Natural killer cell (primary cell): ENCODE measurements around the gene RIMBP2. TPM values are rescaled to one million over a fixed set of nuclear protein-coding genes. Genes with fewer than 3 reads are reported as not detected.

Source experiments
- ATAC-seq, 3 donors: fragments of 150-1000 bp in 2 of 3; fragments of 200-7000 bp in 1 of 3; cut with Tn5 transposase; 1 replicate in 1 of 3; 2 replicates in 2 of 3; pipeline ENCODE4 v1.10.0; 2021; ENCODE audit warnings: mild to moderate bottlenecking in 2 of 3, moderate library complexity in 2 of 3
- DNase-seq, 2 donors: peaks; one replicate each; pipeline versions ENCODE4 v3.0.0 to v3.0.0-alpha.2; 2013 to 2021; ENCODE audit warnings: mixed read lengths in 1 of 2
- H3K27ac ChIP-seq: one replicate; pipeline ENCODE4 v1.5.1; 2013; ENCODE audit warnings: mild to moderate bottlenecking, low read length
- H3K27me3 ChIP-seq: one replicate; pipeline ENCODE4 v1.6.1; 2013; ENCODE audit warnings: low read length; ENCODE audit not compliant: control insufficient read depth, insufficient read depth
- H3K36me3 ChIP-seq: one replicate; pipeline ENCODE4 v1.6.1; 2013; ENCODE audit warnings: low read length; ENCODE audit not compliant: control insufficient read depth, insufficient read depth
- H3K4me1 ChIP-seq: one replicate; pipeline ENCODE4 v1.6.1; 2013; ENCODE audit warnings: low read length; ENCODE audit not compliant: control insufficient read depth, insufficient read depth
- H3K4me3 ChIP-seq: one replicate; pipeline ENCODE4 v1.5.1; 2013; ENCODE audit warnings: low read length
- H3K9me3 ChIP-seq: one replicate; pipeline ENCODE4 v1.6.1; 2013; ENCODE audit warnings: low read length; ENCODE audit not compliant: control insufficient read depth, insufficient read depth
- H3K27ac Mint-ChIP-seq, 2 donors: one replicate each; pipeline ENCODE4 v1.8.0; 2022; ENCODE audit warnings: mild to moderate bottlenecking in 2 of 2, mixed read lengths in 2 of 2, moderate library complexity in 1 of 2
- H3K27me3 Mint-ChIP-seq, 2 donors: one replicate each; pipeline ENCODE4 v1.8.0; 2022; ENCODE audit warnings: low read depth in 2 of 2, mixed read lengths in 2 of 2
- H3K36me3 Mint-ChIP-seq: one replicate; pipeline ENCODE4 v1.8.0; 2022; ENCODE audit warnings: mixed read lengths
- H3K4me1 Mint-ChIP-seq, 2 donors: one replicate each; pipeline ENCODE4 v1.8.0; 2022; ENCODE audit warnings: mixed read lengths in 2 of 2
- H3K4me3 Mint-ChIP-seq: one replicate; pipeline ENCODE4 v1.8.0; 2022; ENCODE audit warnings: mild to moderate bottlenecking, moderate library complexity, mixed read lengths
- H3K9me3 Mint-ChIP-seq, 2 donors: one replicate each; pipeline ENCODE4 v1.8.0; 2022; ENCODE audit warnings: mixed read lengths in 2 of 2
- WGBS: methylation state at CpG from one replicate; pipeline ENCODE4 v1.1.7; 2013; ENCODE audit warnings: missing lambda C conversion rate; ENCODE audit not compliant: insufficient coverage; 5-methylcytosine and 5-hydroxymethylcytosine counted together
- intact Hi-C: fragments of 100-400 bp; cut with micrococcal nuclease; formaldehyde crosslinking; loops from one replicate; pipeline ENCODE4 v1.14.2; 2022
- total RNA-seq, 4 donors: library from RNA; stranded (reverse); fragments of 120-200 nt in 1 of 4; gene quantifications; one replicate each; pipeline versions ENCODE4 v1.2.3 to v1.2.4, GENCODE V29; 2013 to 2022
- TF ChIP-seq, protein P1 (sequence below): fragments of 200-600 bp; IDR thresholded peaks from one replicate; pipeline ENCODE4 v1.8.0; 2022; ENCODE audit warnings: antibody characterized with exemption

Gene RIMBP2
- total RNA-seq, 3 donors from 2014 or later (not counting 1 experiment from before 2014, with no cell fraction given): not detected

DNA sequence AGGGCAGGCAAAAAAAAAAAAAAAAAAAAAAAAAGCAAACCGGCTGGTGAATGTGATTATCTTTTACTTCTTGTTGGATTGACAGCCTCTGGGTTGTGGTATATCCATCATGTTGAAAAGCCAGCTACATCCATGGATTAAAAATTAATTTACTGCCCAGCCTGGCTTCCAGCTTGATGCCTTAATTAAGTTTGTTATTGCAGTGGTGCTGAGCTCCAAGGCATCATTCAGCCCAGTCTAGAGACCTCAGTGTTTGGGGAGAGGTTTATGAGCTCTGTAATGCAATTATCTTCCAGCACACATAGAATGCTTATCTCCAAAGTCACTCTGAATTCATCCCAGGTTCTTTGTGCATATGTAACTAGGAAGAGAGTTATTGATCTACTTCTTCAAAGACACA lies 114.8 kb downstream of the RIMBP2 start:
- intact Hi-C loops: no loop called here
- 83% methylated on average over 1 of the region's 1 CpG for WGBS

DNA sequence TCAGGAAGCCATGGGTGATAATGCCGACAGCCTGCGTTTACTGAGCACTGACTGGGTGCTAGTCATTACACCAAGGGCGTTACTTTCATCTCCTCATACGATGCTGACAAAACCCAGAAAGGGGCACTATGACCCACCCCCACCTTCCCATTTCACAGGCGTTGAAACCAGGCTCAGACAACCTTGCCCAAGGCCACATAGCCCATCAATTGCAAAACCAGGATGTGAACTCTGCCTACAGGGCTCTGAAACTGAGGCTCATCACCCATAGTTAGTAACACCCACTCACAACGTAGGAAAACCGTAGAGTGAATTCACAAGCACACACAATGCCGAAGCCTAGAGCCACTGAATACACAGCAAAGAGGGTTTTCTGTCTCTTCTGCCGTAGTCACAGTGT lies 119.9 kb downstream of the RIMBP2 start:
- H3K27me3 Mint-ChIP-seq: no peaks in the 10 kb centered on the region
- ATAC-seq (no peak), DNase-seq (no peak)
- intact Hi-C loops: no loop called here
- no peaks in the 10 kb centered on the region for H3K36me3 Mint-ChIP-seq
- Histone ChIP-seq H3K4me3 (no peak overlapping the region), H3K27ac (no peak overlapping the region), H3K9me3 (no peaks in the 10 kb centered on the region), H3K4me1 (no peaks in the 10 kb centered on the region), H3K27me3 (no peaks in the 10 kb centered on the region), H3K36me3 (no peaks in the 10 kb centered on the region)
- no peaks in the 10 kb centered on the region for H3K4me1 Mint-ChIP-seq
- H3K27ac Mint-ChIP-seq: no peak overlapping the region
- no peak overlapping the region for H3K4me3 Mint-ChIP-seq
- TF ChIP-seq, protein P1, sequence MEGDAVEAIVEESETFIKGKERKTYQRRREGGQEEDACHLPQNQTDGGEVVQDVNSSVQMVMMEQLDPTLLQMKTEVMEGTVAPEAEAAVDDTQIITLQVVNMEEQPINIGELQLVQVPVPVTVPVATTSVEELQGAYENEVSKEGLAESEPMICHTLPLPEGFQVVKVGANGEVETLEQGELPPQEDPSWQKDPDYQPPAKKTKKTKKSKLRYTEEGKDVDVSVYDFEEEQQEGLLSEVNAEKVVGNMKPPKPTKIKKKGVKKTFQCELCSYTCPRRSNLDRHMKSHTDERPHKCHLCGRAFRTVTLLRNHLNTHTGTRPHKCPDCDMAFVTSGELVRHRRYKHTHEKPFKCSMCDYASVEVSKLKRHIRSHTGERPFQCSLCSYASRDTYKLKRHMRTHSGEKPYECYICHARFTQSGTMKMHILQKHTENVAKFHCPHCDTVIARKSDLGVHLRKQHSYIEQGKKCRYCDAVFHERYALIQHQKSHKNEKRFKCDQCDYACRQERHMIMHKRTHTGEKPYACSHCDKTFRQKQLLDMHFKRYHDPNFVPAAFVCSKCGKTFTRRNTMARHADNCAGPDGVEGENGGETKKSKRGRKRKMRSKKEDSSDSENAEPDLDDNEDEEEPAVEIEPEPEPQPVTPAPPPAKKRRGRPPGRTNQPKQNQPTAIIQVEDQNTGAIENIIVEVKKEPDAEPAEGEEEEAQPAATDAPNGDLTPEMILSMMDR: no peak
- peaks cover 4 to 8% of the 10 kb centered on the region in 2 donors for H3K9me3 Mint-ChIP-seq
- WGBS: 67% methylated on average over 9 of the region's 9 CpGs

More for the DNA sequence above, 114.8 kb downstream of the RIMBP2 start:
- Mint-ChIP-seq H3K4me1 (no peaks in the 10 kb centered on the region), H3K9me3 (peaks cover 4 to 8% of the 10 kb centered on the region in 2 donors), H3K36me3 (no peaks in the 10 kb centered on the region), H3K27ac (no peak overlapping the region), H3K4me3 (no peak overlapping the region), H3K27me3 (no peaks in the 10 kb centered on the region)
- no peaks in the 10 kb centered on the region for H3K27me3 ChIP-seq
- no peaks in the 10 kb centered on the region for H3K4me1 ChIP-seq
- no peaks in the 10 kb centered on the region for H3K36me3 ChIP-seq
- no peaks in the 10 kb centered on the region for H3K9me3 ChIP-seq
- no peak overlapping the region for H3K4me3 ChIP-seq
- DNase-seq: no peak
- no peak for ATAC-seq
- TF ChIP-seq, protein P1: no peak
- H3K27ac ChIP-seq: no peak overlapping the region

DNA sequence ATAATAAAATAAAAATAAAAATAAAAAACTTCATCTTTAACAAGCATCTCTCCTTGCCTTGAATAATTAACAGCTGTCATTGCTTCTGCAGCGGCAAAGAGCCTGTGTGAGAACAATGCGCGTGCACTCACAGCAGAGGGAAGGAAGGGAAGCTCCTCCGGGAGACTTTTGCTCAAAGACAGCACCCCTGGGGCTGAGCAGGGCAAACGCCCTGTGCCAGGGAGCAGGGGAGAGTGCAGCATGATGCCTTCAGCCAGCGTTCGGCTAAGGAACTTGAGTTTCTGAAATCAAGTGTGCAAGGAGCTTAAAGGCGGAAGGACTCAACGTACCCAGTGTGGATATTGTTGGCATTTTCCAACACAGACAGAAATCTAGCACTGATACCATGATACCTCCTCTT lies 120.5 kb downstream of the RIMBP2 start:
- H3K27me3 ChIP-seq: no peaks in the 10 kb centered on the region
- no peak overlapping the region for H3K27ac Mint-ChIP-seq
- H3K9me3 Mint-ChIP-seq: peaks cover 4 to 8% of the 10 kb centered on the region in 2 donors
- H3K4me1 ChIP-seq: no peaks in the 10 kb centered on the region
- H3K27ac ChIP-seq: no peak overlapping the region
- WGBS: 87% methylated on average over 9 of the region's 9 CpGs
- no peaks in the 10 kb centered on the region for H3K4me1 Mint-ChIP-seq
- H3K4me3 ChIP-seq: no peak overlapping the region
- TF ChIP-seq, protein P1: no peak
- no peaks in the 10 kb centered on the region for H3K36me3 ChIP-seq
- DNase-seq (no peak), ATAC-seq (no peak)
- intact Hi-C loops: no loop called here
- no peaks in the 10 kb centered on the region for H3K27me3 Mint-ChIP-seq
- H3K9me3 ChIP-seq: no peaks in the 10 kb centered on the region
- no peaks in the 10 kb centered on the region for H3K36me3 Mint-ChIP-seq
- no peak overlapping the region for H3K4me3 Mint-ChIP-seq

DNA sequence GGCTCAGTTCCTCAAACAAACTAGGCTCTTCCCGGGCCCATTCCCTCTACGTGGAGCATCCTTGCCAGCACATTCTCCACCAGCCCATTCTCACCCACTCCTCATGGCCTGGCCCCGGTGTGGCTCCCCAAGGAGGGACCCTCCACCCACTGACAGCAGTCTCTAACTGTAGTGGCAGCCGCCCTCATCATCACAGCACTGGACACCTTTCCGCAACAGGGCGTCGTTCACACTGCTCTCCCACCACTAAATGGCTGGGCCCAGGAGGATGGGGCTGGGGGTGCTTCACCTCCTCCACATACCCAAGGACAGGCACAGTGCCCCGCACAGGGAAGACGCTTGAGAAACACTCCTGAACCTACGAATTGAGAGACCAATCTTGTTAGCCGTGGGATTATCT lies 123.0 kb downstream of the RIMBP2 start:
- Mint-ChIP-seq H3K4me1 (no peaks in the 10 kb centered on the region), H3K36me3 (no peaks in the 10 kb centered on the region), H3K27ac (no peak overlapping the region), H3K9me3 (peaks cover 4 to 8% of the 10 kb centered on the region in 2 donors), H3K27me3 (no peaks in the 10 kb centered on the region), H3K4me3 (no peak overlapping the region)
- TF ChIP-seq, protein P1: no peak
- intact Hi-C loops: no loop called here
- Histone ChIP-seq H3K9me3 (no peaks in the 10 kb centered on the region), H3K4me3 (no peak overlapping the region), H3K36me3 (no peaks in the 10 kb centered on the region), H3K27me3 (no peaks in the 10 kb centered on the region), H3K4me1 (no peaks in the 10 kb centered on the region), H3K27ac (no peak overlapping the region)
- DNase-seq (no peak), ATAC-seq (no peak)
- 86% methylated on average over 11 of the region's 11 CpGs for WGBS
